ENCODE measurements around the gene OTOG. TPM values are rescaled to one million over a fixed set of nuclear protein-coding genes. Genes with fewer than 3 reads are reported as not detected.

Gene OTOG
- total RNA-seq, 1 donor from 2014 or later = not detected

DNA sequence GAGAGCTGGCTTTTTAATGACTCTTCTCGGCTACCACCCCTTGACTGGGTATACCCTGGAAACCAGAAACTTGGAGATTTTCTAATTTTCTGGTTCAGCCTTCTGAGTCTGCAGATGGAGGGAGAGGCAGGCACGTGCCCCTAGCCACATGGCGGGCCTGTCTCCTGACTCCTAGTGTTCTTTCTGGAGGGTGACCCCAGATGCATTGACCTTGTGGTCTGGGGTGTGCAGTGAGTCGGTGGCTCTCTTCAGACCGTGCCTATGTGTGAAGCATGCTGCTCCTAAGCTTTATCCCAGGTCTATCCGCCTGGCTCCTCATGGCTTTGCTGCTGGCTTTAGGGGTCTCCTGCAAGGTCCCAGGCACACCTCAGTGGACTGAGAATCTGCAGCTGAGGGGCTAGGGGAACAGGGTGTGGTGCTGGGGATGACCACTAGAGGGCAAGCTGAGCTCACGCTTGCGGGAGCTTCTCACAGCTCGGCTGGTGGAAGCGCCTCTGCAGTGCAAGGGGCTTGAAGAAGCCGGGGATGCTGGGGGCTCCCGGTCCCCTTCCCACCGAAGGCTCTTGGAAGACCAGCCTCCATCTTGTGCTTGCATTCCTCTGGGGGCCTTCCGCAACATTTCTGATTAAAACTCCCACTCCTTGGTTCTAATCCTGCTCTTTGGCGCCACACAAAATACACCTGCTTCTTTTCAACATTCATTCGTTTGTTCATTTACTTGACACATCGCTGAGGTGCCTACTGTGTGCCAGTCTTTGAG lies 51.8 kb downstream of the OTOG start:
- Histone ChIP-seq H3K27ac (no peak overlapping the region), H3K9me3 (no peaks in the 10 kb centered on the region), H3K4me1 (no peaks in the 10 kb centered on the region), H3K4me3 (no peak overlapping the region), H3K36me3 (no peaks in the 10 kb centered on the region), H3K27me3 (no peaks in the 10 kb centered on the region)
- intact Hi-C loops (cut with DNase I) = loop anchor here (10.0 kb wide), 1 partner anchor 376 kb away; no protein-coding TSS in a partner anchor
- TF ChIP-seq, protein P1, sequence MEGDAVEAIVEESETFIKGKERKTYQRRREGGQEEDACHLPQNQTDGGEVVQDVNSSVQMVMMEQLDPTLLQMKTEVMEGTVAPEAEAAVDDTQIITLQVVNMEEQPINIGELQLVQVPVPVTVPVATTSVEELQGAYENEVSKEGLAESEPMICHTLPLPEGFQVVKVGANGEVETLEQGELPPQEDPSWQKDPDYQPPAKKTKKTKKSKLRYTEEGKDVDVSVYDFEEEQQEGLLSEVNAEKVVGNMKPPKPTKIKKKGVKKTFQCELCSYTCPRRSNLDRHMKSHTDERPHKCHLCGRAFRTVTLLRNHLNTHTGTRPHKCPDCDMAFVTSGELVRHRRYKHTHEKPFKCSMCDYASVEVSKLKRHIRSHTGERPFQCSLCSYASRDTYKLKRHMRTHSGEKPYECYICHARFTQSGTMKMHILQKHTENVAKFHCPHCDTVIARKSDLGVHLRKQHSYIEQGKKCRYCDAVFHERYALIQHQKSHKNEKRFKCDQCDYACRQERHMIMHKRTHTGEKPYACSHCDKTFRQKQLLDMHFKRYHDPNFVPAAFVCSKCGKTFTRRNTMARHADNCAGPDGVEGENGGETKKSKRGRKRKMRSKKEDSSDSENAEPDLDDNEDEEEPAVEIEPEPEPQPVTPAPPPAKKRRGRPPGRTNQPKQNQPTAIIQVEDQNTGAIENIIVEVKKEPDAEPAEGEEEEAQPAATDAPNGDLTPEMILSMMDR (IDR thresholded peaks at IDR 0.05) = peak; percentile 74 to 81 (median 76)
- TF ChIP-seq POLR2A (IDR thresholded peaks at IDR 0.05) (no peak), POLR2AphosphoS5 (IDR thresholded peaks at IDR 0.05; ENCODE audit: insufficient read depth in 1 of 2, low read depth in 1 of 2) (no peak)
- DNase-seq (ENCODE audit: extremely low spot score in 2 of 2) = peak; percentile 72 to 85

DNA sequence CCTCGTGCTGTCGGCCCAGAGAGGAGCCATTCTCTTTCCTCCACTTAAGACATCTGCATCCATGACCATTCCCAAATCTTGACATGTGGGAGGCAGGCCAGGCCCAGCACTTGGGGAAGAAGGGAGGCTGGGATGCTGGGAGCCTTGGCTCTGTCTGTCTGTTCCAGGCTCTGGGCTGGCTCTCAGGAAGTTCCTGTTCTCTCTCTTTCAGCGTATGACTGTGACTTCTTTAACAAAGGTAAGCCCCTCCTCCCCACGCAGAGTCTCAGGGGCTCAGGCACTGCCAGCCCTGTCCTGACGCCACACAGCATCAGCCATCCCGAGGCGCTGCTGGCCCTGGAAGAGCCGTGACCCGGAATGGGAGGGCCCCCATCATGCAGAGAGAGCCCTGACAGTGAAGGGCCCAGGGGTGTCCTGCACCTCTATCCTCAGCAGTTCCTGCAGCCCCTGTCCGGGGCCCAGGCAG lies 52.4 kb downstream of the OTOG start:
- H3K4me1 ChIP-seq = no peaks in the 10 kb centered on the region
- H3K36me3 ChIP-seq = no peaks in the 10 kb centered on the region
- no peak overlapping the region for H3K4me3 ChIP-seq
- TF ChIP-seq POLR2AphosphoS5 (IDR thresholded peaks at IDR 0.05; ENCODE audit: insufficient read depth in 1 of 2, low read depth in 1 of 2) (no peak), POLR2A (IDR thresholded peaks at IDR 0.05) (no peak)
- TF ChIP-seq, protein P1 (IDR thresholded peaks at IDR 0.05) = no peak
- no peaks in the 10 kb centered on the region for H3K27me3 ChIP-seq
- intact Hi-C loops (cut with DNase I) = loop anchor here (10.0 kb wide), 1 partner anchor 375 kb away; no protein-coding TSS in a partner anchor
- H3K9me3 ChIP-seq = no peaks in the 10 kb centered on the region
- peak in 1 of 2 donors; percentile 75 for DNase-seq (ENCODE audit: extremely low spot score in 2 of 2)
- no peak overlapping the region for H3K27ac ChIP-seq

GRCh38 chr11:17600316-17601255 lies 53.5 kb downstream of the OTOG start:
- TF ChIP-seq, protein P1 (IDR thresholded peaks at IDR 0.05) = no peak
- TF ChIP-seq POLR2A (IDR thresholded peaks at IDR 0.05) = no peak
- TF ChIP-seq POLR2AphosphoS5 (IDR thresholded peaks at IDR 0.05; ENCODE audit: insufficient read depth in 1 of 2, low read depth in 1 of 2) = no peak
- DNase-seq (ENCODE audit: extremely low spot score in 2 of 2) = peak in 1 of 2 donors; percentile 76
- Histone ChIP-seq H3K9me3 (no peaks in the 10 kb centered on the region), H3K27ac (no peak overlapping the region), H3K36me3 (no peaks in the 10 kb centered on the region), H3K4me1 (no peaks in the 10 kb centered on the region), H3K4me3 (no peak overlapping the region), H3K27me3 (no peaks in the 10 kb centered on the region)
- intact Hi-C loops (cut with DNase I) = no loop called here

DNA sequence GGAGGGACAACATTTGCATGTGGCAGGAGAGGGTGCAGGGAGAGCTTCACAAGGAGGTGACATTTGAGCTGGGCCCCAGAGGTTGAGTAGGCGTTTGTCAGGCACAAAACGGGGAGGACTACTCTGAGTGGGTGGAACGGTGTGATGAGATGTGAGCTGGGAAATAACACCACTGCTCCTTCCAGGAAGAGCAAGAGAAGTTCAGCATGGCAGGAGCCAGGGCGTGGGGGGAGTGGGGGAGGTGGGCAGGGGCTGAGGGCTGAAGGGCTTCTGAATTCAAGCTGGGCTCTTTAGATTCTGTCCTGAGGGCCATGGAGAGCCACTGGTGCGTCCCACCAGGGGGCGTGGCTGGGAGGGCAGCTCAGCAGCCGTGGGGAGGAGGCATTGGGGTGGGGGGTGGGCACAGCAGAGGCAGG lies 54.2 kb downstream of the OTOG start:
- TF ChIP-seq, protein P1 (IDR thresholded peaks at IDR 0.05) = no peak
- TF ChIP-seq POLR2A (IDR thresholded peaks at IDR 0.05) = no peak
- no peak for TF ChIP-seq POLR2AphosphoS5 (IDR thresholded peaks at IDR 0.05; ENCODE audit: insufficient read depth in 1 of 2, low read depth in 1 of 2)
- Histone ChIP-seq H3K36me3 (no peaks in the 10 kb centered on the region), H3K4me1 (no peaks in the 10 kb centered on the region), H3K4me3 (no peak overlapping the region), H3K9me3 (no peaks in the 10 kb centered on the region), H3K27ac (no peak overlapping the region), H3K27me3 (no peaks in the 10 kb centered on the region)
- intact Hi-C loops (cut with DNase I) = no loop called here
- DNase-seq (ENCODE audit: extremely low spot score in 2 of 2) = no peak

All from vagina (tissue), 2 donors.